ENCODE results near the gene MAP3K7CL. TPM values are rescaled to one million over a fixed set of nuclear protein-coding genes. Genes with fewer than 3 reads are reported as not detected.

Gene MAP3K7CL
- total RNA-seq, 1 experiment from 2014 or later: 0.15 TPM

DNA sequence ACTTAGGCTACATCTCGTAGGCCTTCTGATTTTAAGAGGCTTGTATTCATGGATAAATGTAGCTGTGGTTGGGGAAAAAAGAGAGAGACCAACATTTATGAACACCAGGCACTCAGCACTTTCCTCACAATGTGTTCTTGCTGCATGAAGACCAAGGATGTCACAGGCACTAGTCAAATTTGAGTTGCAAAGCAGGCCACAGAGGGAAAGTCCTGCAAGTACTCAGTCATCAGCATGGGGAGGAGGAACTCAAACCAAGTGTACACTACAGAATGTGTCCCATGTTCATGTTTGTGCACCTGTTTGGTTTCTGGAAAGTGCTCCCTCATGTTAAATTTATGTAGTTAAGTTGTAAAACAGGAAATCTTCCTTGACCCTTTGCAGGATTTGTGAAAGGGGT, 8.7 kb upstream of the MAP3K7CL start:
- H3K27me3 Mint-ChIP-seq (ENCODE audit: low read depth): no peaks in the 10 kb centered on the region
- DNase-seq (ENCODE audit: low spot score): no peak
- TF ChIP-seq OVOL2 (CRISPR knock-in tag; IDR thresholded peaks at IDR 0.05; ENCODE audit: borderline replicate concordance) (no peak), ZNF121 (CRISPR knock-in tag; IDR thresholded peaks at IDR 0.05) (no peak), SOX15 (CRISPR knock-in tag; IDR thresholded peaks at IDR 0.05) (no peak), RELA (CRISPR knock-in tag; IDR thresholded peaks at IDR 0.05; ENCODE audit: borderline replicate concordance) (no peak), PREB (CRISPR knock-in tag; IDR thresholded peaks at IDR 0.05; ENCODE audit: borderline replicate concordance) (no peak), IRF2 (CRISPR knock-in tag; IDR thresholded peaks at IDR 0.05; ENCODE audit: borderline replicate concordance, low read depth) (no peak), PRDM15 (CRISPR knock-in tag; IDR thresholded peaks at IDR 0.05) (no peak), STAT6 (CRISPR knock-in tag; conservative IDR thresholded peaks at IDR 0.05; ENCODE audit: low read depth) (no peak), CTCF (IDR thresholded peaks at IDR 0.05) (no peak), ETV6 (CRISPR knock-in tag; IDR thresholded peaks at IDR 0.05) (no peak), JUN (CRISPR knock-in tag; IDR thresholded peaks at IDR 0.05) (no peak), TEAD1 (CRISPR knock-in tag; IDR thresholded peaks at IDR 0.05) (no peak)
- TF ChIP-seq, protein P1, sequence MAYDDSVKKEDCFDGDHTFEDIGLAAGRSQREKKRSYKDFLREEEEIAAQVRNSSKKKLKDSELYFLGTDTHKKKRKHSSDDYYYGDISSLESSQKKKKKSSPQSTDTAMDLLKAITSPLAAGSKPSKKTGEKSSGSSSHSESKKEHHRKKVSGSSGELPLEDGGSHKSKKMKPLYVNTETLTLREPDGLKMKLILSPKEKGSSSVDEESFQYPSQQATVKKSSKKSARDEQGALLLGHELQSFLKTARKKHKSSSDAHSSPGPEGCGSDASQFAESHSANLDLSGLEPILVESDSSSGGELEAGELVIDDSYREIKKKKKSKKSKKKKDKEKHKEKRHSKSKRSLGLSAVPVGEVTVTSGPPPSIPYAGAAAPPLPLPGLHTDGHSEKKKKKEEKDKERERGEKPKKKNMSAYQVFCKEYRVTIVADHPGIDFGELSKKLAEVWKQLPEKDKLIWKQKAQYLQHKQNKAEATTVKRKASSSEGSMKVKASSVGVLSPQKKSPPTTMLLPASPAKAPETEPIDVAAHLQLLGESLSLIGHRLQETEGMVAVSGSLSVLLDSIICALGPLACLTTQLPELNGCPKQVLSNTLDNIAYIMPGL (CRISPR knock-in tag; IDR thresholded peaks at IDR 0.05): no peak
- TF ChIP-seq, protein P2, sequence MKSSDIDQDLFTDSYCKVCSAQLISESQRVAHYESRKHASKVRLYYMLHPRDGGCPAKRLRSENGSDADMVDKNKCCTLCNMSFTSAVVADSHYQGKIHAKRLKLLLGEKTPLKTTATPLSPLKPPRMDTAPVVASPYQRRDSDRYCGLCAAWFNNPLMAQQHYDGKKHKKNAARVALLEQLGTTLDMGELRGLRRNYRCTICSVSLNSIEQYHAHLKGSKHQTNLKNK (CRISPR knock-in tag; IDR thresholded peaks at IDR 0.05): no peak
- ChIA-PET POLR2A (no interaction called here), CTCF (interaction anchor here (1.3 kb wide), 1 partner anchor 255 kb away, joined by 4 read pairs; no protein-coding TSS in a partner anchor)
- H3K4me1 Mint-ChIP-seq: peaks cover 8% of the 10 kb centered on the region
- H3K36me3 Mint-ChIP-seq: no peaks in the 10 kb centered on the region
- H3K27ac Mint-ChIP-seq: no peak overlapping the region
- no peaks in the 10 kb centered on the region for H3K9me3 Mint-ChIP-seq
- ATAC-seq: no peak
- no peak overlapping the region for H3K4me3 Mint-ChIP-seq

DNA sequence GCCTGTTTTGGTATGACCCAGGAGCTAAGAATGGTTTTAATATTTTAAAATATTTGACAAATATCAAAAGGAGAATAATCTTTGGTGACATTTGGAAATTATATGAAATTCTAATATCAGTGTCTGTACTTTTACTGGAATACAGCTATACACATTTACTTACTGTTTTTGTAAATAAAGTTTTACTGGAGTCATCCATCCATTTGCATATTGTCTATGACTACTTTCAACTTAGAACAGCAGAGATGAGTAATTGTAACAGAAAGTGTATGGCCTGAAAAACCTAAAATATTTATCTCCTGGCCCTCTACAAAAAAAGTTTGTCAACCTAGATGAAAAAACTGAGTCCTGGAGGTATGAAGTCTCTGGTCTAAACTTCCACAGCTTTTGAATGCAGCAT, 5.8 kb upstream of the MAP3K7CL start:
- Mint-ChIP-seq H3K36me3 (0 out of 2 replicates have a peak, but pooled peaks cover 4% of the 10 kb centered on the region), H3K27ac (no peak overlapping the region), H3K4me3 (no peak overlapping the region), H3K27me3 (ENCODE audit: low read depth) (no peaks in the 10 kb centered on the region), H3K4me1 (no peaks in the 10 kb centered on the region), H3K9me3 (peaks cover 17% of the 10 kb centered on the region)
- ATAC-seq: no peak
- CTCF ChIA-PET: interaction anchor here (1.3 kb wide), 1 partner anchor 375 kb away, joined by 3 read pairs; no protein-coding TSS in a partner anchor
- DNase-seq (ENCODE audit: low spot score): no peak
- POLR2A ChIA-PET: no interaction called here
- TF ChIP-seq, protein P3, sequence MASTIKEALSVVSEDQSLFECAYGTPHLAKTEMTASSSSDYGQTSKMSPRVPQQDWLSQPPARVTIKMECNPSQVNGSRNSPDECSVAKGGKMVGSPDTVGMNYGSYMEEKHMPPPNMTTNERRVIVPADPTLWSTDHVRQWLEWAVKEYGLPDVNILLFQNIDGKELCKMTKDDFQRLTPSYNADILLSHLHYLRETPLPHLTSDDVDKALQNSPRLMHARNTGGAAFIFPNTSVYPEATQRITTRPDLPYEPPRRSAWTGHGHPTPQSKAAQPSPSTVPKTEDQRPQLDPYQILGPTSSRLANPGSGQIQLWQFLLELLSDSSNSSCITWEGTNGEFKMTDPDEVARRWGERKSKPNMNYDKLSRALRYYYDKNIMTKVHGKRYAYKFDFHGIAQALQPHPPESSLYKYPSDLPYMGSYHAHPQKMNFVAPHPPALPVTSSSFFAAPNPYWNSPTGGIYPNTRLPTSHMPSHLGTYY (CRISPR knock-in tag; IDR thresholded peaks at IDR 0.05): no peak
- TF ChIP-seq, protein P4, sequence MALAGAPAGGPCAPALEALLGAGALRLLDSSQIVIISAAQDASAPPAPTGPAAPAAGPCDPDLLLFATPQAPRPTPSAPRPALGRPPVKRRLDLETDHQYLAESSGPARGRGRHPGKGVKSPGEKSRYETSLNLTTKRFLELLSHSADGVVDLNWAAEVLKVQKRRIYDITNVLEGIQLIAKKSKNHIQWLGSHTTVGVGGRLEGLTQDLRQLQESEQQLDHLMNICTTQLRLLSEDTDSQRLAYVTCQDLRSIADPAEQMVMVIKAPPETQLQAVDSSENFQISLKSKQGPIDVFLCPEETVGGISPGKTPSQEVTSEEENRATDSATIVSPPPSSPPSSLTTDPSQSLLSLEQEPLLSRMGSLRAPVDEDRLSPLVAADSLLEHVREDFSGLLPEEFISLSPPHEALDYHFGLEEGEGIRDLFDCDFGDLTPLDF (CRISPR knock-in tag; IDR thresholded peaks at IDR 0.05): no peak
- TF ChIP-seq RELA (CRISPR knock-in tag; IDR thresholded peaks at IDR 0.05; ENCODE audit: borderline replicate concordance) (no peak), ELF4 (CRISPR knock-in tag; IDR thresholded peaks at IDR 0.05; ENCODE audit: low read depth) (no peak), ETV6 (CRISPR knock-in tag; IDR thresholded peaks at IDR 0.05) (no peak)
- TF ChIP-seq, protein P5, sequence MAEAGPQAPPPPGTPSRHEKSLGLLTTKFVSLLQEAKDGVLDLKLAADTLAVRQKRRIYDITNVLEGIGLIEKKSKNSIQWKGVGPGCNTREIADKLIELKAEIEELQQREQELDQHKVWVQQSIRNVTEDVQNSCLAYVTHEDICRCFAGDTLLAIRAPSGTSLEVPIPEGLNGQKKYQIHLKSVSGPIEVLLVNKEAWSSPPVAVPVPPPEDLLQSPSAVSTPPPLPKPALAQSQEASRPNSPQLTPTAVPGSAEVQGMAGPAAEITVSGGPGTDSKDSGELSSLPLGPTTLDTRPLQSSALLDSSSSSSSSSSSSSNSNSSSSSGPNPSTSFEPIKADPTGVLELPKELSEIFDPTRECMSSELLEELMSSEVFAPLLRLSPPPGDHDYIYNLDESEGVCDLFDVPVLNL (CRISPR knock-in tag; IDR thresholded peaks at IDR 0.05; ENCODE audit: borderline replicate concordance, low read depth): no peak

All from WTC11 (cell line).